ENCODE data around the gene ROBO1.

ROBO1 gene

GRCh38 chr3:78905700-78906099 is 862.1 kb downstream of the ROBO1 start:
- TF ChIP-seq CTCF (IDR thresholded peaks at IDR 0.05; ENCODE audit: low read depth, low read length, missing control alignments), result no peak
- in situ Hi-C loops (cut with HindIII; ENCODE audit: low sequenced_read_pairs), result no loop called here
- no peak for DNase-seq (ENCODE audit: low read depth)
- no peak overlapping the region for H3K4me3 ChIP-seq (ENCODE audit: low read depth, low read length)

- H3K4me3 ChIP-seq (ENCODE audit: low read depth, low read length), result no peak overlapping the region
- in situ Hi-C loops (cut with HindIII; ENCODE audit: low sequenced_read_pairs), result no loop called here
- TF ChIP-seq CTCF (IDR thresholded peaks at IDR 0.05; ENCODE audit: low read depth, low read length, missing control alignments), result no peak
- no peak for DNase-seq (ENCODE audit: low read depth)
Measured at GRCh38 chr3:78901544-78901943, 866.3 kb downstream of the ROBO1 start.

GRCh38 chr3:78900880-78901279 is 866.9 kb downstream of the ROBO1 start:
- no peak overlapping the region for H3K4me3 ChIP-seq (ENCODE audit: low read depth, low read length)
- in situ Hi-C loops (cut with HindIII; ENCODE audit: low sequenced_read_pairs), result no loop called here
- TF ChIP-seq CTCF (IDR thresholded peaks at IDR 0.05; ENCODE audit: low read depth, low read length, missing control alignments), result no peak
- no peak for DNase-seq (ENCODE audit: low read depth)

- no peak overlapping the region for H3K4me3 ChIP-seq (ENCODE audit: low read depth, low read length)
- no peak for TF ChIP-seq CTCF (IDR thresholded peaks at IDR 0.05; ENCODE audit: low read depth, low read length, missing control alignments)
- in situ Hi-C loops (cut with HindIII; ENCODE audit: low sequenced_read_pairs), result no loop called here
- no peak for DNase-seq (ENCODE audit: low read depth)
Measured at GRCh38 chr3:78900426-78900825, 867.4 kb downstream of the ROBO1 start.

GRCh38 chr3:78895528-78895927 is 872.3 kb downstream of the ROBO1 start:
- no peak overlapping the region for H3K4me3 ChIP-seq (ENCODE audit: low read depth, low read length)
- DNase-seq (ENCODE audit: low read depth), result peak; percentile 55
- in situ Hi-C loops (cut with HindIII; ENCODE audit: low sequenced_read_pairs), result no loop called here
- TF ChIP-seq CTCF (IDR thresholded peaks at IDR 0.05; ENCODE audit: low read depth, low read length, missing control alignments), result no peak

- no peak for DNase-seq (ENCODE audit: low read depth)
- no peak overlapping the region for H3K4me3 ChIP-seq (ENCODE audit: low read depth, low read length)
- in situ Hi-C loops (cut with HindIII; ENCODE audit: low sequenced_read_pairs), result no loop called here
- no peak for TF ChIP-seq CTCF (IDR thresholded peaks at IDR 0.05; ENCODE audit: low read depth, low read length, missing control alignments)
Measured at GRCh38 chr3:78894787-78895186, 873.0 kb downstream of the ROBO1 start.

DNA sequence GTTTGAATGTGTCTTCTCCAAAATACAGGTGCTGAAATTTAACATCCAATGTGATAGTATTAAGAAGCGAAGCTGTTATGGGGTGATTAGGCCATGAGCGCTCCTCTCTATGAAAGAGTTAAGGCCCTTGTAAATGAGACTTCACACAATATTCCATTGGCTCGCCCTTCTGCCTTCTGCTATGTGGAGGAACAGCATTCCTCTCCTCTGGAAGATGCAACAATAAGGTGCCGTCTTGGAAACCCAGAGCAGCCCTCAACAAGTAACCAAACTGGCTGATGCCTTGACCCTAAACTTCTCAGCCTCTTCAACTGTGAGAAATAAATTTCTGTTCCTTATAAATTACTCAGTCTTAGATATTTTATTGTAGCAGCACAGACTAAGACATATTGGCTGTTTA is 874.6 kb downstream of the ROBO1 start:
- in situ Hi-C loops (cut with HindIII; ENCODE audit: low sequenced_read_pairs), result no loop called here
- no peak for TF ChIP-seq CTCF (IDR thresholded peaks at IDR 0.05; ENCODE audit: low read depth, low read length, missing control alignments)
- no peak overlapping the region for H3K4me3 ChIP-seq (ENCODE audit: low read depth, low read length)
- no peak for DNase-seq (ENCODE audit: low read depth)
